GM19395 (cell line): ENCODE data around the gene EFCAB13.

Experiments used
- ATAC-seq: cut with Tn5 transposase; IDR thresholded peaks from one replicate; pipeline ENCODE4 v1.9.1; 2021; ENCODE audit warnings: mild to moderate bottlenecking, moderate library complexity; ENCODE audit not compliant: unreplicated experiment

EFCAB13 gene, protein sequence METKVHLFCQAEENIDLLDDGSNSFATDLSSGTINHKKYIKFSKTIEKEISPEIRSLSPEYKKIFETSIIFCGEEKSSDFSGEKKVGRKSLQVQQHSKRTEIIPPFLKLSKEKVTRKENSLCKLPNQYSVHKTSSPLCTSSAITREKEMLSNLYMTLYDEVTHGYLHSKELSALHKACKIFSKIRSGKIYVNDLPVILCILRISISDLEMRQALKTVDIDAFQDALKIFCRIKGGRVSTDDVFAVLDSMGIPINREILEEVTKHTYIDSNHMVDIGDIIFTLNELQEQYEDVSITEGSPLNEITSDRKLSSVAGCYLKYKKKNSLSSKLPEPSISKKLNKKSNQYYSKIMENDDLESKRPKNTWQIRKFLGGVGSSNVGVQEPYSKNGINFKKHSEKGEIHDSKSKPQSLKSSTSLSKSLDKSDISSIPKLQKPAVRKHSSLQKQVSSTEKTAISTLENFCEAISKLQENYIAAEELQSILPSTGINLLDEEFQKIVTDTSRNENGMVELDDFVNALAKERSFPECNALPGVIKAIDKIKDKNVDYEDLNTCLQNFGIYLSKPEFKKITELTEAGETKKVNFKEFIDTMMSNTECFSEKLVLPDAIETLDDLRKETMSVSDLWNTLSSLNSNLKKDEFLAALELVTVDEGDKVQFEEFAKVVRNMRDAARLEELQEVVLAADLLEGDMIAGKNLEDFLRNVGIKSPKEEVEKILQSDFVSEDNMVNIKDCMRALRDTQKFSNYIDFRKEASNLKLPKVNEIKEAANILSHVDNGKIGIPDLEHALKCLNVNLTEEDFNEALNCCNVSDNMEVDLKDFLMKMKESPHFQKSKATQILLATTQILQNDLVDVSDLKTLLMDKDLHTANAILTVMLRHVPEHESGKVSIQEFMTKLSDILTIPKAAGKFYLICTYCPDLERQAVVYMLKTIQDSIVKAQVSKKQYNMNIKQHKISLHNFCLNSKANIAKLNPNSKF

DNA sequence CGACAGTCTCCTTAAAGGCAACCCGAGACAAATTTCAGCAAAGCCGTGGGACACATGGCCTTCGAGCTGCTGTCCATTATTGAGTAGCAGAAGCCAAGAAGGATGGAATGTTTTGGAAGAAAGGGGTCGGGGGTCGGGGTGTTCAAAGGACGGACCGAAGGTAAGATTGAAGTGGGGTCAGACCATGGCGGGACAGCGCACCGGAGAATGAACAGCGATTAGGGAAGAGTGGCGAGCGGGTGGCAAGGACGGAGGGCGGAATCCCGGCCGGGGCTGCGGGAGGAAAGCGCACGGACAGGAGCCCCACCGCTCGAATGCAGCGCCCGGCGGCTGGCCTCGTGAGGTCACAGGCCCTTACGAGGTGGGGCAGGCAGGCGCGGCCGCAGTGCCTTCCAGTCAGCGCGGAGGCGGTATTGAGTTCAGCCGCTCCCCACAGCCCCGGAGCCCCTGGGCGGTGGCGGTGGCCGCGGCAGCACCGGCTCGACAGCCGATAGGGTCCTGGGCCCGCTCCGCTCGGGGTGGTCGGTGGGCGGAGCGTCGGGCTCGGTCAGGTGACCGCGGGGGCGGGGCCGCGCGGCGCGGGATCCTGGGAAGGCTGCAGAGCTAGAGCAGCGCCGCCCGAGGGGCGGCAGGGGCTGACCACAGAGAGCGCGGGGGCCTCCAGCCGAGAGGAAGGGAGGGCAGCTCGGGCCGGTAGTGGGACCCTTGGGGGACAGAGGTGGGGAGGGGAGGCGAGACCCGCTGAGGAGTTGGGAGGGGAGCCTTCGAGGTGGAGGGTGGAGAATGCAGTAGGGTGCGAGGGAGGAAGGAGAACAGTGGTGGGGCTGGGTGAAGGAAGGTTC, at the start of gene EFCAB13:
Gene EFCAB13 (plus strand): TSS at position 574 of the 842 bp plus-strand sequence. CDS start 4,399 bp downstream, outside the sequence.
- peak; percentile 77 for ATAC-seq

DNA sequence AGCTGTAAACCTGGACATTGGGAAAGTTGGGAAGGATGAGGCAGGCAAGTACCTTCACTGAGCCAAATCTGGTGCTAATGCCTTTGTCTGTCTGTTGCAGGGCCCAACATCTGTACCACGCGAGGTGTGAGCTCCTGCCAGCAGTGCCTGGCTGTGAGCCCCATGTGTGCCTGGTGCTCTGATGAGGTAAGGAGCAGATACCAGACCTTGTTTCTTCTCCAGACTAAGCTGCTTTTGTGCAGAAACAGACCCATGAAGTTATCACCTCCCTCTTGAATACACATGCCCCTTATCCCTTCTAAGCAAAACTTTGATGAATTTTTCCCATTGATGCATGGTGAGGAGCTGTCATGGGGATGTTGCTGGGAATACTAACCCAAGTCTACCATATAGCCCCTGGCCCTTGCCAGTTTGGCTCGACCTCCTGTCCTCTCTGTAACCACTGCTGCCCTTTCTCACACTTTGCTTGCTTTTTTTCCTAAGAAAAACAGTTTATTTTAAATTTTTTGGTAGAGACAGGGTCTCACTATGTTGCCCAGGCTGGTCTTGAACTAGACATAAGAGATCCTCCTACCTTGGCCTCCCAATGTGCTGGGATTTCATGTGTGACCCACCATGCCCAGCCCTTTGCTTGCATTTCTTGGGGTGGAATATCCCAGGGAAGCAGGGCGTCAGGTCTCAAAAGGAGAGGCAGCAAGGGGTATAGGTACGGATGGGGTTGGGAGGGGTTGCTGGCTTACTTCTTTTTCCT, 49.3 kb upstream of the EFCAB13 start:
- no peak for ATAC-seq

- ATAC-seq: no peak
Measured at GRCh38 chr17:47275245-47275984, 48.3 kb upstream of the EFCAB13 start.

DNA sequence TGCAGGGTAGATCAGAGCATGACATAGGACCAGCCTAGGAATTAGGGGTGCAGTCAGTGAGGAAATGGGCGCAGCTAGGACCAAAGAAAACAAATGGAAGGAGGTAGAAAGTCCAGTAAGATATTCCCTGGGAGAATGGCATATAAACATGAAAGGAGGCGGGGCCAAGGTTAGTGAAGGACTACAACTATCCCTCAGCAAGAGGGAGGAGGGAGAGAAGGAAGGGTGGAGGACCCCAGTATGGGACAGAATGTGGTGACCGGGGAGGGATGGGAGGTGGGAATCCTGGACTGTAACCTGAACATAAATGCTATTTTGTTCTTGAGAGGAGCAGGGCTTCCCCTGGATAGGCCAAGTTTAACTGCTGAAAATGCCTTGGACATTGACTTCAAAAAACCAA, 47.3 kb upstream of the EFCAB13 start:
- ATAC-seq: no peak

GRCh38 chr17:47276868-47277267, 46.9 kb upstream of the EFCAB13 start:
- ATAC-seq: no peak

GRCh38 chr17:47277921-47278320, 45.8 kb upstream of the EFCAB13 start:
- no peak for ATAC-seq

DNA sequence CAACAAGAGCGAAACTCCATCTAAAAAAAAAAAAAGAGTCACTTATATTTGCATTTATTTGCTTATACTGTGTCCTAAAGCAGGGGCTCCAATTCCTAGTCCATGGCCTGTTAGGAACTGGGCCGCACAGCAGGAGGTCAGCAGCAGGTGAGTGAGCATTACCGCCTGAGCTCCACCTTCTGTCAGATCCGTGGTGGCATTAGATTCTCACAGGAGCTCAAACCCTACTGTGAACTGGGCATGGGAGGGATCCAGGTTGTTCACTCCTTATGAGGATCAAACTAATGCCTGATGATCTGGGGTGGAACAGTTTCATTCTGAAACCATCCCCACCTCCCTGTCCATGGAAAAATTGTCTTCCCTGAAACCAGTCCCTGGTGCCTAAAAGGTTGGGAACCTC, 45.2 kb upstream of the EFCAB13 start:
- no peak for ATAC-seq

- peak; percentile 79 for ATAC-seq
Measured at GRCh38 chr17:47279062-47279801, 44.5 kb upstream of the EFCAB13 start.

DNA sequence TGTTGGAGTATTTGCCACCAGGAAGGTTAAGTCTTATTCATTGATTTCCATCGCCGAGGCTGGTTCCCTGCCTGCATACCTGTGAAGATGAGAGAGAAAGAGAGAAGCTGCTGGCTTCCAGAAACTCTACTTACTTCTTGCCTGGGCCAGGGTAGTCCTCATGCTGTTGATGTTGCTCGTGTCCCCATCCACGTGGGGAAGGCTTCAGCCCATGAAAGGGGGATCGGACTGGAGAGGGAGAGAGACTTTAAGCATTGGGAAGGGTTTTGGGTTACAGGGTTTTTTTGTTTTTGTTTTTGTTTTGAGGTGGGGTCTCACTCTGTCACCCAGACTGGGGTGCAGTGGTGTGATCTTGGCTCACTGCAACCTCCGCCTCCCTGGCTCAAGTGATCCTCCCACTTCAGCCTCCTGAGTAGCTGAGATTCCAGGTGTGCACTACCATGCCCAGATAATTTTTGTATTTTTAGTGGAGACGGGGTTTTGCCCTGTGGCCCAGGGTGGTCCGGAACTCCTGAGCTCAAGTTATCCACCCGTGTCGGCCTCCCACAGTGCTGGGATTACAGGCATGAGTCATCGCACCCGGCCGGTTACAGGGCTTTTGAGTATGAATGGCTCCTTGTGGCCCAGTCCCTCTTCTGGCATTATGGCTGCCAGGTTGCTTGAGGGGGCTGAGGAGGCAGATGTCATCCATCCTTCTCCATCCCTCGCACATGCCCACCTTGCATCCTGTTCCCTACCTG, 43.5 kb upstream of the EFCAB13 start:
- no peak for ATAC-seq

GRCh38 chr17:47281216-47281615, 42.5 kb upstream of the EFCAB13 start:
- no peak for ATAC-seq

- no peak for ATAC-seq
Measured at GRCh38 chr17:47285003-47285402, 38.8 kb upstream of the EFCAB13 start.

DNA sequence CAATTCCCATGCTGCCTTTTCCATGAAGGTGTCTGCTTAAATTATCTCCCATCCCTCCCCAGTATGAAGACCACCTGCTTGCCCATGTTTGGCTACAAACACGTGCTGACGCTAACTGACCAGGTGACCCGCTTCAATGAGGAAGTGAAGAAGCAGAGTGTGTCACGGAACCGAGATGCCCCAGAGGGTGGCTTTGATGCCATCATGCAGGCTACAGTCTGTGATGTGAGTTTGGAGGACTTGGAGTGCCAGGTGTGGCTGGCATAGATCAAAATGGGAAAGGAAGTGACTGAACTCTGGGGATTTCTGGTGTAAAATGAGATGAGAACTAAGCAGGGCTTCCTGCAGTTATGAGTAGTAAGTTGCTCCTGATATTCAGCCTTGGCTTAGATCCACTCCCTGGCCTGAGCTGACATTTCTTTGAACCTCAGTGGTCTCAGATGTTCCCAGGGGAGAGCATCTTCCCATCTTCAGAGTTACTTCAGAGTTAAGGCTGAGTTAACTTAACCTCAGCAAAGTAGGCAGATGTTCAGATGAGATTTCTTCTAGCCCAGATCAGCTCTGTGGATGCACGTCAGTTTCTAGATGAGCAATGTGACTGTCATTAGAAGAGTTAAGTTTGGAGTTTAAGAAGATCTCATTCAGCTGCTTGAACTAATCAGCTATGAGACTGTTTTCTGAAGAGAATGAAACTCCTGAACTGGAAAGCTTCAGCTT, 37.4 kb upstream of the EFCAB13 start:
- peak; percentile 80 for ATAC-seq

DNA sequence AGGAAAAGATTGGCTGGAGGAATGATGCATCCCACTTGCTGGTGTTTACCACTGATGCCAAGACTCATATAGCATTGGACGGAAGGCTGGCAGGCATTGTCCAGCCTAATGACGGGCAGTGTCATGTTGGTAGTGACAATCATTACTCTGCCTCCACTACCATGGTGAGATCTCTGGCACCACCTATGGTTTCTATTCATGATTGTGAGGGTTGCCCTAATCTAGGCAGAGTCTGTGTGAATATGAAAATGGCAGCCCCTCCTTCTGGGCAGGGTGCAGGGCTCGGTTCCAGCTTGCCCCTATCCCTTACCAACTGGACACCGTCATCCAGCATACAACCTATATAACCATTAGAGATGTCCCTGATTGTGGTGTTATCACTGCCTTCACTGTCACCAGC, 36.7 kb upstream of the EFCAB13 start:
- ATAC-seq: peak; percentile 42

- ATAC-seq: no peak
Measured at GRCh38 chr17:47287639-47288038, 36.1 kb upstream of the EFCAB13 start.

GRCh38 chr17:47288531-47289116, 35.1 kb upstream of the EFCAB13 start:
- no peak for ATAC-seq

GRCh38 chr17:47289302-47289701, 34.5 kb upstream of the EFCAB13 start:
- ATAC-seq: no peak

DNA sequence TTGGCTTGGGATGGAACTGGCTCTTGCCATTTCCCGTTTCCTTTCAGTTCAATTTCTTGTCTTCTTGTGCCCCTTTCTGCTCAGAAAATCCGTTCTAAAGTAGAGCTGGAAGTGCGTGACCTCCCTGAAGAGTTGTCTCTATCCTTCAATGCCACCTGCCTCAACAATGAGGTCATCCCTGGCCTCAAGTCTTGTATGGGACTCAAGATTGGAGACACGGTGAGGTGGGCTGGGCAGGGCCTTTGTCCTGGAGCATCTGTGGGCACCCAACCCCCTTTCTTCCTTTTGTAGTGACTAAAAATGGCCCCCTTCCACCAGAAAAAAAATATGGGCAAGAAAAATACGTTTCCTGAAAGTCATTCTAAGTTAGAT, 32.9 kb upstream of the EFCAB13 start:
- ATAC-seq: no peak
